CD4-positive, CD25-positive, alpha-beta regulatory T cell (primary cell): ENCODE data around the gene CCBE1. TPM values are rescaled to one million over a fixed set of nuclear protein-coding genes. Genes with fewer than 3 reads are reported as not detected.

Experiments
- ATAC-seq, 2 donors: fragments of 150-1000 bp; cut with Tn5 transposase; one replicate each; pipeline ENCODE4 v1.10.0; 2021; ENCODE audit warnings: low read depth in 2 of 2, moderate number of reproducible peaks in 2 of 2, moderate library complexity in 1 of 2
- DNase-seq, 3 donors: peaks; one replicate each; pipeline versions ENCODE4 v3.0.0 to v3.0.0-alpha.2; 2012 to 2022; ENCODE audit warnings: mixed read lengths in 1 of 3
- H3K27ac ChIP-seq: one replicate; pipeline ENCODE4 v1.7.0; 2013; ENCODE audit warnings: mild to moderate bottlenecking, low read length; ENCODE audit not compliant: insufficient read depth, poor library complexity, severe bottlenecking
- H3K27me3 ChIP-seq: one replicate; pipeline ENCODE4 v1.7.0; 2013; ENCODE audit warnings: low read length; ENCODE audit not compliant: control insufficient read depth, insufficient read depth
- H3K36me3 ChIP-seq: one replicate; pipeline ENCODE4 v1.7.0; 2013; ENCODE audit warnings: mild to moderate bottlenecking, low read length, moderate library complexity; ENCODE audit not compliant: control insufficient read depth, insufficient read depth
- H3K4me1 ChIP-seq: 2 replicates; pipeline ENCODE4 v1.7.0; 2013; ENCODE audit warnings: mild to moderate bottlenecking, low read length; ENCODE audit not compliant: insufficient read depth, control insufficient read depth, poor library complexity, severe bottlenecking
- H3K4me3 ChIP-seq: one replicate; pipeline ENCODE4 v1.7.0; 2013; ENCODE audit warnings: low read depth, mild to moderate bottlenecking, low read length, moderate library complexity
- H3K9me3 ChIP-seq, 2 experiments: 1 replicate in 1 of 2; 2 replicates in 1 of 2; pipeline ENCODE4 v1.7.0; 2013; ENCODE audit warnings: low read length in 2 of 2, mild to moderate bottlenecking in 1 of 2, moderate library complexity in 1 of 2; ENCODE audit not compliant: control insufficient read depth in 2 of 2
- H3K27ac Mint-ChIP-seq, 3 donors: one replicate each; pipeline ENCODE4 v1.8.0; 2020 to 2022; ENCODE audit warnings: mild to moderate bottlenecking in 3 of 3, mixed read lengths in 3 of 3, moderate library complexity in 2 of 3
- H3K27me3 Mint-ChIP-seq: one replicate; pipeline ENCODE4 v1.8.0; 2022; ENCODE audit warnings: mild to moderate bottlenecking, mixed read lengths
- H3K36me3 Mint-ChIP-seq: one replicate; pipeline ENCODE4 v1.8.0; 2020; ENCODE audit warnings: mixed read lengths
- H3K4me1 Mint-ChIP-seq, 4 donors: one replicate each; pipeline ENCODE4 v1.8.0; 2020 to 2022; ENCODE audit warnings: mixed read lengths in 4 of 4, mild to moderate bottlenecking in 1 of 4
- H3K4me3 Mint-ChIP-seq, 4 donors: one replicate each; pipeline ENCODE4 v1.8.0; 2020 to 2022; ENCODE audit warnings: mild to moderate bottlenecking in 4 of 4, mixed read lengths in 4 of 4, moderate library complexity in 3 of 4
- H3K9me3 Mint-ChIP-seq, 7 donors: one replicate each; pipeline ENCODE4 v1.8.0; 2020 to 2022; ENCODE audit warnings: mixed read lengths in 7 of 7, mild to moderate bottlenecking in 3 of 7, moderate library complexity in 2 of 7
- polyA plus RNA-seq, 4 donors: library from polyadenylated mRNA; unstranded; fragments of 300-500 nt; fragmentation: Illumina TruSeq; gene quantifications; one replicate each; pipeline ENCODE4 v1.2.3, GENCODE V29; 2021
- total RNA-seq: library from RNA; stranded (reverse); gene quantifications from one replicate; pipeline ENCODE4 v1.2.3, GENCODE V29; 2022

CCBE1 gene
- total and polyA plus RNA-seq, 5 donors from 2014 or later, result not detected

DNA sequence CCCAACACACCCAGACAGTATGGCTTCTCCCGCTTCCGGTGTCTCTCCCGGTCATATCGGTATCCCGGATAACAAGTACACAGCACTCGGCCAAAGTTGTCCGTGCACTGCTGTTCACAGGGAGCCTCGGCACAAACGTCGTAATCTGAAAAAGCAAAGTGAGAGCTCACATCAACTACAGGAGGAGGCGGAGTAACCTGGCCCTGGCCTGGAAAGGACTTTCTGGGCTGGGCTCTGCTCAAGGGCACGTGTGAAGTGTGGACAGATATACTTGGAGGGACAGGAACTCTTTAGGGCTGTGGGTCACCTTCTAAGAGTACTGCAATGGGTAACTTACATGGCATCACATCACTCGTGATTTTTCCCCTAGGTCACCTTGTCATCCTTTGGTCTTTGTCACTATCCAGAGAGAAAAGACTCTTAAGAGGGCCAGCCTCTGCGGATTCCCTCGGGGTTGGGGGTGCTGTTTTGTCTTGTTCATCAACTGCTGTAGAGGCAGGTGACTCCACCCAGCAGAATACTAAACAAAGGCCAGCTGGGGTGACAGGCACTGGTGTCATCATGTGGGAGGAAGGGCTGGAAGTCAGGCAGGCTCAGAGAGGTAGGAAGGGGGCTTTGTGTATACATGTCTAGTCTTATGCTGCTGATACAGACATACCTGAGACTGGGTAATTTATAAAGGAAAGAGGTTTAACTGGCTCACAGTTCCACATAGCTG is 227.6 kb downstream of the CCBE1 start:
- H3K4me3 ChIP-seq, result no peak overlapping the region
- H3K4me3 Mint-ChIP-seq, result no peak overlapping the region
- H3K27ac ChIP-seq, result no peak overlapping the region
- H3K27me3 ChIP-seq, result no peaks in the 10 kb centered on the region
- no peaks in the 10 kb centered on the region for H3K36me3 ChIP-seq
- H3K27me3 Mint-ChIP-seq, result no peaks in the 10 kb centered on the region
- no peaks in the 10 kb centered on the region for H3K36me3 Mint-ChIP-seq
- H3K4me1 ChIP-seq, result no peaks in the 10 kb centered on the region
- DNase-seq (no peak), ATAC-seq (no peak)
- peaks cover 0 to 3% (median 0%) of the 10 kb centered on the region in 7 donors for H3K9me3 Mint-ChIP-seq
- H3K9me3 ChIP-seq, result no peaks in the 10 kb centered on the region
- no peak overlapping the region for H3K27ac Mint-ChIP-seq
- no peaks in the 10 kb centered on the region for H3K4me1 Mint-ChIP-seq

DNA sequence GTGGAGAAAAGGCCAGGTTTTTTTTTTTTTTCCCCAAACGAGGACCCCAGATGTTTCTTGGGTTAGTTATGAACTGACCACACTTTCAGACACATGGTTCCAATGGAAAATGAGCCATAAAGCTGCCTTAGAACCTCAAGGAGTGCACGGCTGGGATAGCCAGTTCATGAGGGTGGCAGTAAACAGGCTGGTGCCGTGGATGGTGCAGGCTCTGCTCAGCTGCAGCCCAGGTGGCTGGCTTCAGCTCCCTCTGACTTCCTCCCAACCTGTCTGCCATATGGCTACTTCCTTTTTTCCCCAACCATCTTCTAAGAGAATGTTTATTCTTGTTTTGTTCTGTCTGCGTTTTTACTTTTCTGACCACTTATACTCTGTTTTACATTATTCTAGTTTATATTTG is 228.4 kb downstream of the CCBE1 start:
- Histone ChIP-seq H3K27me3 (no peaks in the 10 kb centered on the region), H3K36me3 (no peaks in the 10 kb centered on the region), H3K4me3 (no peak overlapping the region), H3K9me3 (no peaks in the 10 kb centered on the region), H3K4me1 (no peaks in the 10 kb centered on the region), H3K27ac (no peak overlapping the region)
- H3K27ac Mint-ChIP-seq, result no peak overlapping the region
- ATAC-seq (no peak), DNase-seq (no peak)
- no peak overlapping the region for H3K4me3 Mint-ChIP-seq
- H3K27me3 Mint-ChIP-seq, result no peaks in the 10 kb centered on the region
- H3K4me1 Mint-ChIP-seq, result no peaks in the 10 kb centered on the region
- H3K36me3 Mint-ChIP-seq, result no peaks in the 10 kb centered on the region
- peaks cover 0 to under 1% (median 0%) of the 10 kb centered on the region in 7 donors for H3K9me3 Mint-ChIP-seq

DNA sequence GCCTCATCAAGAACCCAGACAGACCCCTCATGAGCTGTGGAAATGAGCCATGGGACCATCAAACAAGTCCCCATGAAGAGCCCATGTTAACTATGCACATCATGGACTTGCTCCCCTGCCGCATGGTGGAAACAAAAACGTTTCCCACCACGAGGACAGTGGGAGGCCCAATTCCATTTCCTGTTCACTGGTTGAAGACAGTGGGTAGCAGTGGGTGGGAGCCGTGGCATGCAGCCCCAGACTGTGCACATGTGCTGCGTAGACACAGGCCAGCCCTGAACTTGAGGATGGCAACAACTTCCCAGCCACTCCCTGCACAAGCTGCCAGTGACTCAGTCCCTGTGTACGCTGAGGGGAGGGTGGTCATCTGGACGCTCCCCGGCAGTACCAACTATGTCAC is 229.7 kb downstream of the CCBE1 start:
- no peak for ATAC-seq
- no peak overlapping the region for H3K27ac ChIP-seq
- H3K4me3 Mint-ChIP-seq, result no peak overlapping the region
- H3K36me3 Mint-ChIP-seq, result no peaks in the 10 kb centered on the region
- H3K9me3 Mint-ChIP-seq, result no peaks in the 10 kb centered on the region
- no peak for DNase-seq
- H3K4me1 Mint-ChIP-seq, result no peaks in the 10 kb centered on the region
- no peaks in the 10 kb centered on the region for H3K9me3 ChIP-seq
- H3K4me3 ChIP-seq, result no peak overlapping the region
- no peak overlapping the region for H3K27ac Mint-ChIP-seq
- no peaks in the 10 kb centered on the region for H3K27me3 ChIP-seq
- H3K36me3 ChIP-seq, result no peaks in the 10 kb centered on the region
- H3K4me1 ChIP-seq, result no peaks in the 10 kb centered on the region
- H3K27me3 Mint-ChIP-seq, result no peaks in the 10 kb centered on the region

DNA sequence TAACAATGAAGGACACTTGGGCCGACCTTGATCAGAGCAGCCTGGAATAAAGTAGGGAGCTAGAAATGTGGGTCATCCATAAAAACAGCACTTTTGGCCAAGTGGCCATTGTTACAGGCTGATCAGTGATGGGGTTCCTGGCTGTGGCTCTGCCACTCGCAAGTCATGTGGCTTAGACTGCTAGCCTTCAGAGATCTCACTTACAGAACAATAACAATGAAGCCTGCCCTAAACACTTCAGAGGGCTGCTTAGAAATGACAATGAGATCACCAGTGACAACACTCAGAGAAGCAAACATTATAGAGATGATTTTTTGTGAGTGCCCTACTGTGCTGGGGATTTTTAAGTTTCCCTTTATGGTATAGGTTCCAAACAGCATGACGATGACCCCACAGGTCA is 230.2 kb downstream of the CCBE1 start:
- no peaks in the 10 kb centered on the region for H3K36me3 Mint-ChIP-seq
- Histone ChIP-seq H3K27me3 (no peaks in the 10 kb centered on the region), H3K36me3 (no peaks in the 10 kb centered on the region), H3K4me1 (no peaks in the 10 kb centered on the region), H3K9me3 (no peaks in the 10 kb centered on the region), H3K27ac (no peak overlapping the region), H3K4me3 (no peak overlapping the region)
- ATAC-seq, result no peak
- H3K27me3 Mint-ChIP-seq, result no peaks in the 10 kb centered on the region
- no peak overlapping the region for H3K27ac Mint-ChIP-seq
- no peak overlapping the region for H3K4me3 Mint-ChIP-seq
- no peaks in the 10 kb centered on the region for H3K4me1 Mint-ChIP-seq
- DNase-seq, result no peak
- H3K9me3 Mint-ChIP-seq, result no peaks in the 10 kb centered on the region

DNA sequence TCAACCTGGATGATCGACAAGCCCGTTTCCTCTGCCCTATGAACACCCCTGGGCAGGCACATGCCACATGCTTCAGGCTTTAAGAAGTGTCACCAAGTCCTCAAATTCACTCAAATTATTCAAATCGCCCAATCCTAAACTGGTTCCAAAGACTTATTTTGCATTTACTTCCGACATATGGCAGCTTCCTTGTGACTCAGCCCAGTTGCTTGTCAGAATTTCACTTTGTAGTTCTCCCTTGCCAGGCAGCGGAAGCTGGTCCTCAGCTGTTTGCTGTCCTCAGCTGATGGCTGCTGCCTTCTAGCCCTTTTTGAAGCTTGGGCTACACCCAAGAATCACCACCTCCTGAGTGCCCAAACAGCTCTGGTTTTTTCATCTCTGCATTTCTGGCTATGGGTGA is 232.7 kb downstream of the CCBE1 start:
- H3K4me1 Mint-ChIP-seq, result no peaks in the 10 kb centered on the region
- H3K27ac ChIP-seq, result no peak overlapping the region
- H3K9me3 ChIP-seq, result no peaks in the 10 kb centered on the region
- no peaks in the 10 kb centered on the region for H3K4me1 ChIP-seq
- H3K36me3 Mint-ChIP-seq, result no peaks in the 10 kb centered on the region
- no peak overlapping the region for H3K4me3 Mint-ChIP-seq
- no peaks in the 10 kb centered on the region for H3K9me3 Mint-ChIP-seq
- DNase-seq (no peak), ATAC-seq (no peak)
- H3K4me3 ChIP-seq, result no peak overlapping the region
- no peaks in the 10 kb centered on the region for H3K27me3 ChIP-seq
- no peaks in the 10 kb centered on the region for H3K36me3 ChIP-seq
- H3K27me3 Mint-ChIP-seq, result peaks cover 7% of the 10 kb centered on the region
- H3K27ac Mint-ChIP-seq, result no peak overlapping the region

DNA sequence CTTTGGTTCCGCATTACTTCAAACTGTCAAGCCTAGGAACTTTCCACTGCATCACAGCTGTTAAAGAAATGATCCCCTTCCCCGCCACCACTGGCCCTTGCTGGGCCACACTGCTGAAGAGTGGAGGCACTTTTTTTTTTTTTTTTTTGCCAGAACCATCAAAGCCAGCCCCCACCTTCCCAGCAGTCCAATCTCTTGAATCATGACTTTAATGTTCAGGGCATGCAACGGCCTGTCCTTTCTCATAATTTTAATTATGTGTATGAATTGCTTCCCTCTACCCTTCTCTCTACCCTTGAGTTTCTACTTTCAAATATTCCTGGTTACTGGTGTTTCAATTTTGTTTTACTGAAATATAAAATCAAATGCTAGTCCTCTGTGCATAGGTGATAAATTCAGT is 236.1 kb downstream of the CCBE1 start:
- H3K36me3 ChIP-seq, result no peaks in the 10 kb centered on the region
- ATAC-seq, result no peak
- no peaks in the 10 kb centered on the region for H3K36me3 Mint-ChIP-seq
- H3K9me3 Mint-ChIP-seq, result no peaks in the 10 kb centered on the region
- H3K9me3 ChIP-seq, result no peaks in the 10 kb centered on the region
- no peak overlapping the region for H3K4me3 ChIP-seq
- H3K4me1 ChIP-seq, result no peaks in the 10 kb centered on the region
- no peaks in the 10 kb centered on the region for H3K27me3 ChIP-seq
- DNase-seq, result no peak
- no peak overlapping the region for H3K4me3 Mint-ChIP-seq
- peaks cover 7% of the 10 kb centered on the region for H3K27me3 Mint-ChIP-seq
- no peak overlapping the region for H3K27ac ChIP-seq
- H3K27ac Mint-ChIP-seq, result no peak overlapping the region
- H3K4me1 Mint-ChIP-seq, result no peaks in the 10 kb centered on the region

DNA sequence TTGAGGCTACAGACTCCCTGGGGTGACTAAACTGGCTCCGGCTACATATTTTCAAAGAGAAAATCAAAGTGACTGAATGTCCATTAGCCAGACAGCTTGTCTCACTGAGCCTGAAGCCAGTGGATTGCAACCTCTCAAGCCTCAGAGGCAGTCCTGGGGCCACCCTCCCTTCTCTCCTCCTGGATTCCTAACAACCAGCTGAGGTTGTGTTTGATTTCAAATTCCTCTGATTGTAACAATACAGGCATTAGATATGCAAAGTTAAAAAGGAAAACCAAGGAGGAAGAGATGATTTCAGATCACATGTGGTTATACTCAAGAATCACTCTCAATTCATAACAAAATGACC is 237.2 kb downstream of the CCBE1 start:
- Histone ChIP-seq H3K4me3 (no peak overlapping the region), H3K27ac (no peak overlapping the region), H3K4me1 (no peaks in the 10 kb centered on the region), H3K27me3 (no peaks in the 10 kb centered on the region), H3K9me3 (no peaks in the 10 kb centered on the region), H3K36me3 (no peaks in the 10 kb centered on the region)
- H3K9me3 Mint-ChIP-seq, result no peaks in the 10 kb centered on the region
- DNase-seq, result no peak
- ATAC-seq, result no peak
- H3K4me1 Mint-ChIP-seq, result no peaks in the 10 kb centered on the region
- no peak overlapping the region for H3K4me3 Mint-ChIP-seq
- peaks cover 7% of the 10 kb centered on the region for H3K27me3 Mint-ChIP-seq
- H3K27ac Mint-ChIP-seq, result no peak overlapping the region
- no peaks in the 10 kb centered on the region for H3K36me3 Mint-ChIP-seq

DNA sequence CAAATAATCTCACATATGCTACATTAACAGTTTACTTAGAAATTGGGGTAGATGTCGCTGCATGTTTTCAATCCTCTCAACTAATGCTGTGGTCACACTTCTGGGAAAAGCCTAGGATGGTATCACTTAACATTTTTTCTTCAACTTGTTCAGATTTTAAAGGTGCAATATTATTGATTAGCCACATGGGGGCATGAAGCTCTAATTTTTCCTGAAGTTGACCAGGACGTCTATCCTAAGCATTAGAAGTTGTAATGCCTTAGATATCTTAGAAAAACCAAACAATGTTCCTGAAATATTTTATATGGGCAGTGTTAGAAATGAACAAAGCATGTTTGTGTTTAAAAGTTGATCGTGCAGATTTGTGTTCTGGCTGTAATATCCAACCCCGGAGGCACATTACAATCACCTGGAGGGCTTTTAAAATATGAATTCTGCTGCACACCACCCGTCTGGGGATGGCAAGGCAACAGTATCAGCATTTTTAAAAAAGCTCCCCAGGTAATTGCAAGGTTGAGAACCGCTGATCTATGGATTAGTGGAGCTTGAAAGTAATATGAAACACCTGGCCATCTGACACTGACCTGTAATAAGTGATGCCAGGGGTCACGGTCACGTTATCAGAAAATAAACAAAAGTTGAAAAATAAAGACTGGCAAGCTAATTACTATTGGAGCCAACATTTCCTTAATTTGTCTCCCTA is 237.7 kb downstream of the CCBE1 start:
- DNase-seq (peak in 2 of 3 donors; percentile 4 to 7), ATAC-seq (no peak)
- Histone ChIP-seq H3K9me3 (no peaks in the 10 kb centered on the region), H3K4me3 (no peak overlapping the region), H3K27ac (no peak overlapping the region), H3K4me1 (no peaks in the 10 kb centered on the region), H3K27me3 (no peaks in the 10 kb centered on the region), H3K36me3 (no peaks in the 10 kb centered on the region)
- Mint-ChIP-seq H3K27me3 (peaks cover 7% of the 10 kb centered on the region), H3K4me1 (no peaks in the 10 kb centered on the region), H3K4me3 (no peak overlapping the region), H3K27ac (no peak overlapping the region), H3K9me3 (no peaks in the 10 kb centered on the region), H3K36me3 (no peaks in the 10 kb centered on the region)
